ENCODE measurements around the gene PGPEP1.

PGPEP1 gene

DNA sequence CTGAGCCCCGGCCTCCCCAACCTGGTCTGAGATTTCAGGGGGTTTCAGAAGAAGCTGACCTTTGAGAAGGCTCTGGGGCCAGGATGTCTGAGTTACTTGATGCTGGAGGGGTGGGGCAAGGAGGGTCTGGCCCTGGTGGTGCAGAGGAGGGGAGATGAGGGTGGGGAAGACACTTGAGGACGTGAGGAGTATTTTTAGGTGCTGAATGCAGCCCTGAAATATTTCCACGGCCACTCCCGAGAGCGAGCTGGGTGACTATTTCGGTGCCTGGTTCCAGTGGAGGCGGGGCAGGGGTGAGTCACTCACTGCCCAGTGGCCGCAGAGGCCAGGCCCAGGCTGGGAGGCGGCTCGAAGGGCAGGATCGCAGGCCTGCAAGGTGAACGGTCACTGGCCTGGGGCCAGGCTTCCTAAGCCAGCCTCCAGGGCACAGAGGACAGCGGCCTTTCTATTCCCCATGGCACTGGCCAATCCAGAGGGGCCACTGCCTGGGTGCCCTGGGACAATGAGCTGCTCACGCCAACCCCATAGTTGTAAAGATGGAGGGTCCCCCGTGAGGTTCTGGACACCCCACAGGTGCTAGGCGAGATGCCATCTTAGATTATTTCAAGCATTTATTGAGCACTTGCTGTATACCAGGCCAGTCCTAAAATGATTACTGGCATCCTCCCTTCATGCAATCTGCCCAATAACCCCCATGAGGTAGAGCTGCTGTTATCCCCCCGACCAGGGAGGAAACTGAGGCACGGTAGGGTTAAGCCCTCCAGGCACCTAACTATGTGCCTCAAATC lies 39.3 kb upstream of the PGPEP1 start:
- in situ Hi-C loops (cut with MboI; ENCODE audit: low sequenced_read_pairs, unreplicated experiment) = no loop called here
- DNase-seq (ENCODE audit: low spot score) = no peak

DNA sequence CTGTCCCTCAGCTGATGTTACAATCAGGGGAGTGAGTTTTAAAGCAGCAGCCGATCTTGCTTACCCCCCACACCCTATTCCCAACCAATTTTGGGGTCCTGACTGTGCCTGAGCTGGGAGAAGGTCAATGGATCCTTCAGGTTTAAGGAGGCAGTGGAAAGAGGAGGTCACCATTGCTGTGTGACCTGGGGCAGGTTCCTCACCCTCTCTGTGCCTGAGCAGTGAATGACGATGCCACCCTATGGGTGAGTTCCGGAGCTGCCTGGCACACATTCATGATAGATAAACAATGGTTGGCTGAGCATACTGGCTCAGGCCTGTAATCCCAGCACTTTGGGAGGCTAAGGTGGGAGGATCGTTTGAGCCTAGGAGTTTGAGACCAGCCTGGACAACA lies 38.7 kb upstream of the PGPEP1 start:
- DNase-seq (ENCODE audit: low spot score) = no peak
- in situ Hi-C loops (cut with MboI; ENCODE audit: low sequenced_read_pairs, unreplicated experiment) = no loop called here
- TF ChIP-seq, protein P1, sequence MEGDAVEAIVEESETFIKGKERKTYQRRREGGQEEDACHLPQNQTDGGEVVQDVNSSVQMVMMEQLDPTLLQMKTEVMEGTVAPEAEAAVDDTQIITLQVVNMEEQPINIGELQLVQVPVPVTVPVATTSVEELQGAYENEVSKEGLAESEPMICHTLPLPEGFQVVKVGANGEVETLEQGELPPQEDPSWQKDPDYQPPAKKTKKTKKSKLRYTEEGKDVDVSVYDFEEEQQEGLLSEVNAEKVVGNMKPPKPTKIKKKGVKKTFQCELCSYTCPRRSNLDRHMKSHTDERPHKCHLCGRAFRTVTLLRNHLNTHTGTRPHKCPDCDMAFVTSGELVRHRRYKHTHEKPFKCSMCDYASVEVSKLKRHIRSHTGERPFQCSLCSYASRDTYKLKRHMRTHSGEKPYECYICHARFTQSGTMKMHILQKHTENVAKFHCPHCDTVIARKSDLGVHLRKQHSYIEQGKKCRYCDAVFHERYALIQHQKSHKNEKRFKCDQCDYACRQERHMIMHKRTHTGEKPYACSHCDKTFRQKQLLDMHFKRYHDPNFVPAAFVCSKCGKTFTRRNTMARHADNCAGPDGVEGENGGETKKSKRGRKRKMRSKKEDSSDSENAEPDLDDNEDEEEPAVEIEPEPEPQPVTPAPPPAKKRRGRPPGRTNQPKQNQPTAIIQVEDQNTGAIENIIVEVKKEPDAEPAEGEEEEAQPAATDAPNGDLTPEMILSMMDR (IDR thresholded peaks at IDR 0.05; ENCODE audit: borderline replicate concordance, control extremely low read depth, extremely low read depth, insufficient read depth, missing control alignments) = no peak

More for the DNA sequence above, 39.3 kb upstream of the PGPEP1 start:
- TF ChIP-seq, protein P1 (IDR thresholded peaks at IDR 0.05; ENCODE audit: borderline replicate concordance, control extremely low read depth, extremely low read depth, insufficient read depth, missing control alignments) = no peak

DNA sequence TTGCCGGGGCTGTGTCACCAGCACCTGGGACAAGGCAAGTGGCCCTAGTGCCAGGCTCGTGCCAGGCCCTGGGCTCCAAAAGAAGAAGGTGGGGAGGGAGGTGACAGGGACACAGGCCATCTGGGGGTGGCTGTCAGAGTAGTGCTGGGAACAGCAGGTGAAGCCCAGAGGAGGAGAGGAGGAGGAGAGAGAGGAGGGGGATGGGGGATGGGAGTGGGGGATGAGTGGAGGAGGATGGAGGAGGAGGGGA lies 36.3 kb upstream of the PGPEP1 start:
- TF ChIP-seq, protein P1 (IDR thresholded peaks at IDR 0.05; ENCODE audit: borderline replicate concordance, control extremely low read depth, extremely low read depth, insufficient read depth, missing control alignments) = no peak
- DNase-seq (ENCODE audit: low spot score) = peak; percentile 48
- in situ Hi-C loops (cut with MboI; ENCODE audit: low sequenced_read_pairs, unreplicated experiment) = no loop called here

DNA sequence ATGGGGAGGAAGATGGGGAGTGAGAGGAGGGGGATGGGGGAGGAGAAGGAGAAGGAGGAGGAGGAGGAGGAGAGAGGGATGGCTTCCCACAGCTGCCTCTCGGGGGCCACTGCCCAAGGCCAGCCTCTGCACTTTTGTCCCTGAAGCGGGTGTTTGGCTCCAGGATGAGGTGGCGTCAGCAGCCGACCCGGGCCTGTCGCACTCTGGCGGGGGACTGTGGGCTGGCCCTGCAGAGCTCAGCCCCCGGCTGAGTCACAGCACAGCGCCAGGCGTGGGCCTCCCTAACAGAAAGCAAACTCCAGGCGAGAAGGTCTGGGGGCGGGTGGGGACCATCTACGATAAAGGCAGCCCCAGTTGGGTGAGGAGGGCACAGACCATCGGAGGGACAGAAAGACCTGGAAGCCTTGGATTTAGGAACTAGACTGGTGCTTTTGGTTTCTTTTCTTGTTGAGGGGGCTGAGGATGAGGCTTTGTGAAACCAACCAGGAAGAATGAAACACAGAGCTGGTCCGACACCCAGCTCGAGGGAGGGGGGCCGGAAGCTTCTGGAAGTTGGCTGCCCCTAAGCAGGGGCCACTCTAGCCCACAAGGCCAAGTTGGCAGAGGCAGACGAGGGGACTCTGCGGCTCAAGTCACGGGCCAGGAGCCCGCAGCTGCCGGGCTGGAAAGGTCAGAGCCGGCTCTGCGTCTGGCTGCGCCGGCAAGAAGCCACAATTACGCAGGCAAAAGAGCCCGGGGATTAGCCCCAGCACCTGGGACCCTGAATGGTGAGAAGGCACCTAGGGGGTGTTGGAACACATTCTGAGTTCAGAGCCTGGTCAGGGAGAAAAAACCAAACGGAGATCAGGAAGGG lies 35.7 kb upstream of the PGPEP1 start:
- in situ Hi-C loops (cut with MboI; ENCODE audit: low sequenced_read_pairs, unreplicated experiment) = no loop called here
- peak; percentile 91 for DNase-seq (ENCODE audit: low spot score)
- TF ChIP-seq, protein P1 (IDR thresholded peaks at IDR 0.05; ENCODE audit: borderline replicate concordance, control extremely low read depth, extremely low read depth, insufficient read depth, missing control alignments) = no peak

DNA sequence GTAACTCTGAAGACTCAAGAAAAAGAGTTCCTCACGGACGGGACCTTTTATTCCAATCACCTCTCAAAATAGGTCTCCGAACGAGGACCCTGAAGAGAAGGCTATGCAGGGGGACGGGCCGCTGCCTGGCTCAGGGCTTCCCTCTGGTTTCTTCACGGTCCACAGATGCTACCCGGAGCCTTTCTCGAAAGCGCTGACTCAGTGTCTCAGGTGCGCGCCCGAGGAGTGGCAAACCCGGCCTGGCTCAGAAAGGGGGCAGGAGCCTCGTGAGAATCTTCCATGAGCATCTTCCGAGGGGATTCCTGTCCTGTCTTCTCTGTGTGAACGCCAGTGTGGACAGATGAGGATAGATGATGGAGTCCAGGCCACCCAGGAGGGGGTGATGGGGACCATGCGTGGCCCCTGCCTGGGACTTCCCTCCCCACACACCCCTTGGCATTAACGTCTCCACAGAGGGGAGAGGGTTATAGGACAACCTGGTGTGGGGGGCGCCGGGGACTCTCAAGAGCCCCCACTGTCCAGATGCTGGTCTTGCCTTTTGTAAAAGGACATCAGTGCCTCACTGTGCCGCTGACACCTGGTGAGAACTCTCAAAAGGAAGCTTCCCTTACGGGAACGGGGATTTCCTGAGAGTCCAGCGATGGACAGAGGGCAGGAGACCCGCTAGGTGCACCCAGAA lies 34.0 kb upstream of the PGPEP1 start:
- in situ Hi-C loops (cut with MboI; ENCODE audit: low sequenced_read_pairs, unreplicated experiment) = no loop called here
- TF ChIP-seq, protein P1 (IDR thresholded peaks at IDR 0.05; ENCODE audit: borderline replicate concordance, control extremely low read depth, extremely low read depth, insufficient read depth, missing control alignments) = no peak
- DNase-seq (ENCODE audit: low spot score) = peak; percentile 24

DNA sequence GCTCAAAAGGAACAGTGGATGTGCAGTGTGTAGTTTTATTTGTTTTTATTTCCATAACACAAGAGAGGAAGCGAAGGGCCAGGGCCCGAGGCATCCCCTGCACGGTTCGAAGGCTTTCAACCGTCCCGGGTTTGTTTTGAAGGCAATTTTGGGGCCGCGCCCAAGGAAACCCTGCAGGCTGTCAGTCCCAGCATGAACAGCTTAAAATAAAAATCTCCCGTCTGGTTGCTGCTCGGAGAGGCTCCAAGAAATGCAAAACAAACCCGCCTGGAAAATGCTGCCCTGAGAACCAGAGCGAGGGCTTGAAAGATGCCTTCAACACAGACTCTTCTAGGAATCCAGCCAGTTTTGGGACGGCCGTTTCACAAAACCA lies 33.5 kb upstream of the PGPEP1 start:
- in situ Hi-C loops (cut with MboI; ENCODE audit: low sequenced_read_pairs, unreplicated experiment) = no loop called here
- DNase-seq (ENCODE audit: low spot score) = peak; percentile 36
- TF ChIP-seq, protein P1 (IDR thresholded peaks at IDR 0.05; ENCODE audit: borderline replicate concordance, control extremely low read depth, extremely low read depth, insufficient read depth, missing control alignments) = no peak

Measured in GM13976 (cell line).